Amygdala (tissue), 56 donors: ENCODE data around the gene EPX.

Experiments used
- DNase-seq, 56 donors: peaks; one replicate each; lab custom pipeline; 2025; lab: John Stamatoyannopoulos, UW

Gene EPX

GRCh38 chr17:58249270-58250133 lies 57.0 kb downstream of the EPX start:
- peak in 48 of 56 donors; percentile 23 to 75 (median 54) for DNase-seq

DNA sequence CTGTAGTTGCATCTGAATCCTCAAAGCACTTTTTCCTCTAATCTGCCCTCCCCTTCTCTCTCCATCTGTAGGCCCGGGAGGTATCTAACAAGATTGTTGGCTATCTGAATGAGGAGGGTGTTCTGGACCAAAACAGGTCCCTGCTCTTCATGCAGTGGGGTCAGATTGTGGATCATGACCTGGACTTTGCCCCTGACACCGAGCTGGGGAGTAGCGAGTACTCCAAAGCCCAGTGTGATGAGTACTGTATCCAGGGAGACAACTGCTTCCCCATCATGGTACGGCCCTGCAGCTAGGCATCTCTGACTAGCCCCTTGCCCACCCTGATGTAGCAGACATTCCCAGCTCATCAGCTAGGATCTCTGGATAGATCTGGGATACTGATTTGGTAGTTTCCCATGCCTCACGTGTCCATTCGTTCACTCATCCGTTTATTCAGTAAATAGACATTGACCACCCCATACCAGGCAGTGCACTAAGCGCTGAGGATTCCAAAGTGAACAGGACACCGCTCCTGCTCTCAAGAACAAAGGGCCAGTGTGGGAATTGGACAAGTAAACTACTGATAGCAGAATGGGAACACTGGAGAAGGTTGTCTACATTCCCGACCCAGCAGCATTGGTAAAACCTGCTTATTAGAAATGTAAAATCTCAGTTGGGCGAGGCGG lies 58.0 kb downstream of the EPX start:
- DNase-seq = no peak

- DNase-seq = no peak
Observed at GRCh38 chr17:58252141-58252540, 59.6 kb downstream of the EPX start.

DNA sequence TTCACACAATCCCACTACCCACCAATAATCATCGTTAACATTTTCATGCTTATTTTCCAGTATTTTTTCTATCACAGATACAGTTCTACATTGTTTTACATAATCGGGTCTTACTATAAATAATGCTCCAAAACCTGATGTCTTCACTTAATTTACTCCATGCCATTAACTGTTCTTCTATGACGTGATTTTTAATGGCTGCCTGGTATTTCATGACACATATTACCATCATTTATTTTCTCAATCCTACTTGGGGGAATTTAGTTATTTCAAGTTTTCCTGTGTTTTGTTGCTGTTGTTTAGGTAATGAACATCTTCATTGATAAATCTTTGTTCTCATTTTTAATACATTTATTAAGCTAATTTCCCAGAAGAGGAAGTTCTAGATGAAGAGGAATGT lies 60.6 kb downstream of the EPX start:
- DNase-seq = no peak
